ENCODE measurements around the gene SHCBP1L. TPM values are rescaled to one million over a fixed set of nuclear protein-coding genes. Genes with fewer than 3 reads are reported as not detected.

SHCBP1L gene
- total and polyA plus RNA-seq, 2 experiments from 2014 or later, result not detected

GRCh38 chr1:182877842-182878241 is 75.1 kb downstream of the SHCBP1L start:
- DNase-seq (ENCODE audit: low read depth in 1 of 2, low spot score in 1 of 2), result no peak
- H3K4me1 ChIP-seq (ENCODE audit: low read depth), result no peaks in the 10 kb centered on the region
- no peaks in the 10 kb centered on the region for H3K9me3 ChIP-seq (ENCODE audit: low read depth)
- H3K27ac ChIP-seq, result no peak overlapping the region
- TF ChIP-seq CTCF (IDR thresholded peaks at IDR 0.05; ENCODE audit: low read depth, low read length), result no peak
- H3K4me3 ChIP-seq, result no peak overlapping the region
- H3K36me3 ChIP-seq, result peaks cover 98% of the 10 kb centered on the region
- H3K27me3 ChIP-seq, result no peaks in the 10 kb centered on the region

GRCh38 chr1:182877331-182877730 is 75.6 kb downstream of the SHCBP1L start:
- no peaks in the 10 kb centered on the region for H3K27me3 ChIP-seq
- no peaks in the 10 kb centered on the region for H3K9me3 ChIP-seq (ENCODE audit: low read depth)
- no peak for DNase-seq (ENCODE audit: low read depth in 1 of 2, low spot score in 1 of 2)
- H3K36me3 ChIP-seq, result peaks cover 98% of the 10 kb centered on the region
- H3K4me3 ChIP-seq, result no peak overlapping the region
- no peaks in the 10 kb centered on the region for H3K4me1 ChIP-seq (ENCODE audit: low read depth)
- TF ChIP-seq CTCF (IDR thresholded peaks at IDR 0.05; ENCODE audit: low read depth, low read length), result no peak
- no peak overlapping the region for H3K27ac ChIP-seq

- H3K4me3 ChIP-seq, result no peak overlapping the region
- TF ChIP-seq CTCF (IDR thresholded peaks at IDR 0.05; ENCODE audit: low read depth, low read length), result no peak
- H3K36me3 ChIP-seq, result peaks cover 97% of the 10 kb centered on the region
- H3K27ac ChIP-seq, result no peak overlapping the region
- no peak for DNase-seq (ENCODE audit: low read depth in 1 of 2, low spot score in 1 of 2)
- no peaks in the 10 kb centered on the region for H3K27me3 ChIP-seq
- no peaks in the 10 kb centered on the region for H3K4me1 ChIP-seq (ENCODE audit: low read depth)
- H3K9me3 ChIP-seq (ENCODE audit: low read depth), result no peaks in the 10 kb centered on the region
Measured at GRCh38 chr1:182875889-182876288, 77.1 kb downstream of the SHCBP1L start.

GRCh38 chr1:182872881-182873280 is 80.1 kb downstream of the SHCBP1L start:
- Histone ChIP-seq H3K4me1 (ENCODE audit: low read depth) (no peaks in the 10 kb centered on the region), H3K27me3 (no peaks in the 10 kb centered on the region), H3K27ac (no peak overlapping the region), H3K36me3 (peaks cover 96% of the 10 kb centered on the region), H3K4me3 (no peak overlapping the region), H3K9me3 (ENCODE audit: low read depth) (no peaks in the 10 kb centered on the region)
- no peak for TF ChIP-seq CTCF (IDR thresholded peaks at IDR 0.05; ENCODE audit: low read depth, low read length)
- DNase-seq (ENCODE audit: low read depth in 1 of 2, low spot score in 1 of 2), result no peak

- no peaks in the 10 kb centered on the region for H3K27me3 ChIP-seq
- H3K4me3 ChIP-seq, result no peak overlapping the region
- H3K36me3 ChIP-seq, result peaks cover 95% of the 10 kb centered on the region
- peak overlapping the region; percentile 37 for H3K27ac ChIP-seq
- no peaks in the 10 kb centered on the region for H3K9me3 ChIP-seq (ENCODE audit: low read depth)
- no peaks in the 10 kb centered on the region for H3K4me1 ChIP-seq (ENCODE audit: low read depth)
- DNase-seq (ENCODE audit: low read depth in 1 of 2, low spot score in 1 of 2), result no peak
- TF ChIP-seq CTCF (IDR thresholded peaks at IDR 0.05; ENCODE audit: low read depth, low read length), result no peak
Measured at GRCh38 chr1:182869241-182869666, 83.7 kb downstream of the SHCBP1L start.

GRCh38 chr1:182867861-182868260 is 85.1 kb downstream of the SHCBP1L start:
- Histone ChIP-seq H3K4me1 (ENCODE audit: low read depth) (no peaks in the 10 kb centered on the region), H3K27ac (no peak overlapping the region), H3K9me3 (ENCODE audit: low read depth) (no peaks in the 10 kb centered on the region), H3K36me3 (peaks cover 95% of the 10 kb centered on the region), H3K27me3 (no peaks in the 10 kb centered on the region), H3K4me3 (no peak overlapping the region)
- no peak for DNase-seq (ENCODE audit: low read depth in 1 of 2, low spot score in 1 of 2)
- TF ChIP-seq CTCF (IDR thresholded peaks at IDR 0.05; ENCODE audit: low read depth, low read length), result no peak
